Measurements from ENCODE around the gene CHKA. TPM values are rescaled to one million over a fixed set of nuclear protein-coding genes. Genes with fewer than 3 reads are reported as not detected.

CHKA gene
- total and polyA plus RNA-seq, 9 of the 15 experiments (the other 6 are each of a cell fraction or from before 2014, with no cell fraction given), result 3.6 to 37.0 (median 30.2) TPM

DNA sequence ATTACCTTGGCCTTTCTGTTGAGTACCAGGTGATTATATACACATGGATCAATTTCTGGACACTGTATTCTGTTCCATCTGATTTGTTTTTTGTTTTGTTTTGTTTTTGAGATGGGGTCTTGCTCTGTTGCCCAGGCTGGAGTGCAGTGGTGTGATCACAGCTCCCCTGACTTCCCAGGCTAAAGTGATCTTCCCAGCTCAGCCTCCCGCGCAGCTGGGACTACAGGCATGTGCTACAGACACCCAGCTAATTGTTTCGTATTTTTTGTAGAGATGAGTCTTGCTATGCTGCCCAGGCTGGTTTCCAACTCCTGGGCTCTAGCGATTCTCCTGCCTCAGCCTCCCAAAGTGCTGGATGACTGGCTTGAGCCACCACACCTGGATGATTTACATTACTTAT lies 63.4 kb downstream of the CHKA start:
- H4K20me1 ChIP-seq (replicated peaks; ENCODE audit: control insufficient read depth, insufficient read depth, low read length), result no peaks in the 10 kb centered on the region

DNA sequence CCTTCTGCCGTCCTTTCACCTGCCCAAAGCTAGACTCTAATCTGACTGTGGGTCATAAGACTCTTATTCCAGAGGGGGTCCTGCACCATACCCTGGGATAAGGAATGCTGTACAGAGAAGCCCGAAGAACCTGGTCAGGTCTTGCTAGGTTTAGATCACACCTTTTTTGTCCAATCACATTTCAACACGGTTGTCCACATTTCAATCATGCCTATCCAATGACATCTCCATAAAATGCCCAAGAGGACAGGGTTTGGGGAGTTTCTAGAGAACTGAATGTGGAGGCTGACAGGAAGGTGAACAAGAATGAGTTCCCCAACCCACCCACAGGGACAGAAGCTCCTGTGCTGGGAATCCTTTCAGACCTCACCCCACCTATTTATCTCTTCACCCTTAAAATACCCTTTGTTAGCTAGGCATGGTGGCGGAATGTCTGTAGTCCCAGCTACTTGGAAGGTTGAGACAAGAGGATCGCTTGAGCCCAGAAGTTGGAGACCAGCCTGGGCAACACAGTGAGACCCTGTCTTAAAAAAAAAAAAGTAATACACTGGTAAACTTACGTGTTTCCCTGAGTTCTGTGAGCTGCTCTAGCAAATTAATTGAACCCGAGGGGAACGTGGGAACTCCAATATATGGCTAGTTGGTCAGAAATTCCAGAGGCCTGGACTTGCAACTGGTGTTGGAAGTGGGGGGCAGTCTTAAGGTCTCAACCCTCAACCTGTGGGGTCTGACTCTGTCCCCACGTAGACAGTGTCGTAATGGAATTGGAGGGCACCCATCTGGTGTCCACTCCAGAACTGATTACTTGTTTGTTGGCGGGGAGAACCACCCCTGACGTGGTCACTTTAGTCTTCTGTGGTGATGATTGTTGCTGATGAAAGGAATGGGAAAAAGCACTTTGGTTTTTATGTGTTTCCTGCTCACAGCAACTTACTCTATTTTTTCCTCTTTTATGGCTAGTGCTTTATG lies 64.6 kb downstream of the CHKA start:
- Histone ChIP-seq H3K9ac (ENCODE audit: insufficient read depth in 1 of 2, low read depth in 2 of 2, low read length in 2 of 2) (no peak overlapping the region), H3K4me3 (no peak overlapping the region), H3K27me3 (ENCODE audit: control insufficient read depth in 2 of 2, insufficient read depth in 2 of 2, low read length in 2 of 2) (no peaks in the 10 kb centered on the region), H3K79me2 (ENCODE audit: control insufficient read depth, insufficient read depth, low read length) (no peaks in the 10 kb centered on the region), H4K20me1 (replicated peaks; ENCODE audit: control insufficient read depth, insufficient read depth, low read length) (no peaks in the 10 kb centered on the region; the same call in 1 of the 2 replicates), H2AFZ (ENCODE audit: low read depth, low read length) (no peak overlapping the region), H3K4me2 (ENCODE audit: insufficient read depth, low read length) (no peak overlapping the region), H3K27ac (ENCODE audit: extremely low read depth, low read depth, low read length) (no peak overlapping the region), H3K9me1 (ENCODE audit: control insufficient read depth, insufficient read depth, low read length) (no peaks in the 10 kb centered on the region), H3K4me1 (replicated peaks in 1 of 2; ENCODE audit: control insufficient read depth in 2 of 2, insufficient read depth in 2 of 2, low read length in 2 of 2) (peaks cover 0 to 8% of the 10 kb centered on the region in 2 experiments; a peak in 1 of 5 replicates), H3K9me3 (replicated peaks; ENCODE audit: control insufficient read depth, insufficient read depth, low read depth, low read length) (no peaks in the 10 kb centered on the region), H3K36me3 (ENCODE audit: control insufficient read depth, insufficient read depth, low read length) (peaks cover 48% of the 10 kb centered on the region; the same call in 2 of the 3 replicates)
- CTCF ChIA-PET (ENCODE audit: low intra/inter-chr PET ratio), result no interaction called here
- TF ChIP-seq ATF7 (IDR thresholded peaks at IDR 0.05), result no peak
- TF ChIP-seq TRIM24 (IDR thresholded peaks at IDR 0.05), result no peak
- no peak for TF ChIP-seq GATAD2B (IDR thresholded peaks at IDR 0.05; ENCODE audit: borderline replicate concordance)
- no peak for TF ChIP-seq TCF3 (CRISPR knock-in tag; IDR thresholded peaks at IDR 0.05)
- TF ChIP-seq, protein P1, sequence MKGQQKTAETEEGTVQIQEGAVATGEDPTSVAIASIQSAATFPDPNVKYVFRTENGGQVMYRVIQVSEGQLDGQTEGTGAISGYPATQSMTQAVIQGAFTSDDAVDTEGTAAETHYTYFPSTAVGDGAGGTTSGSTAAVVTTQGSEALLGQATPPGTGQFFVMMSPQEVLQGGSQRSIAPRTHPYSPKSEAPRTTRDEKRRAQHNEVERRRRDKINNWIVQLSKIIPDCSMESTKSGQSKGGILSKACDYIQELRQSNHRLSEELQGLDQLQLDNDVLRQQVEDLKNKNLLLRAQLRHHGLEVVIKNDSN (CRISPR knock-in tag; IDR thresholded peaks at IDR 0.05), result no peak
- POLR2A ChIA-PET, result interaction anchor here (0.6 to 1.0 kb wide), 5 partner anchors 8 to 22 kb away, joined by 3 to 4 read pairs (median 3); no protein-coding TSS in a partner anchor
- DNase-seq (ENCODE audit: extremely low read depth in 1 of 4, low spot score in 3 of 4) (no peak), FAIRE-seq (no peak), ATAC-seq (no peak)
- no TSS peak for BruUV-seq (replicated peaks)
- 85% methylated on average over 12 of the region's 12 CpGs for WGBS (ENCODE audit: insufficient coverage, low coverage, missing lambda C conversion rate)
- intact Hi-C loops (cut with micrococcal nuclease) (no loop called here), in situ Hi-C loops (cut with MboI) (no loop called here)

More for the DNA sequence above, 63.4 kb downstream of the CHKA start:
- ChIA-PET CTCF (ENCODE audit: low intra/inter-chr PET ratio) (no interaction called here), POLR2A (interaction anchor here (0.9 kb wide), 1 partner anchor 9 kb away, joined by 4 read pairs; no protein-coding TSS in a partner anchor)
- intact Hi-C loops (cut with micrococcal nuclease) (no loop called here), in situ Hi-C loops (cut with MboI) (no loop called here)
- no peak overlapping the region for H2AFZ ChIP-seq (ENCODE audit: low read depth, low read length)
- H3K27me3 ChIP-seq (ENCODE audit: control insufficient read depth in 2 of 2, insufficient read depth in 2 of 2, low read length in 2 of 2), result no peaks in the 10 kb centered on the region
- 90% methylated on average over 4 of the region's 4 CpGs for WGBS (ENCODE audit: insufficient coverage, low coverage, missing lambda C conversion rate)
- H3K9ac ChIP-seq (ENCODE audit: insufficient read depth in 1 of 2, low read depth in 2 of 2, low read length in 2 of 2), result no peak overlapping the region
- ATAC-seq, result no peak
- H3K4me1 ChIP-seq (replicated peaks in 1 of 2; ENCODE audit: control insufficient read depth in 2 of 2, insufficient read depth in 2 of 2, low read length in 2 of 2), result peaks cover 0 to 8% of the 10 kb centered on the region in 2 experiments; a peak in 1 of 5 replicates
- no peaks in the 10 kb centered on the region for H3K79me2 ChIP-seq (ENCODE audit: control insufficient read depth, insufficient read depth, low read length)
- H3K27ac ChIP-seq (ENCODE audit: extremely low read depth, low read depth, low read length), result no peak overlapping the region
- no peak for FAIRE-seq
- no peaks in the 10 kb centered on the region for H3K9me3 ChIP-seq (replicated peaks; ENCODE audit: control insufficient read depth, insufficient read depth, low read depth, low read length)
- peaks cover 48% of the 10 kb centered on the region; the same call in 2 of the 3 replicates for H3K36me3 ChIP-seq (ENCODE audit: control insufficient read depth, insufficient read depth, low read length)
- H3K4me3 ChIP-seq, result no peak overlapping the region
- no peak overlapping the region for H3K4me2 ChIP-seq (ENCODE audit: insufficient read depth, low read length)
- DNase-seq (ENCODE audit: extremely low read depth in 1 of 4, low spot score in 3 of 4), result no peak
- peak; percentile 46 for TF ChIP-seq POLR2B (IDR thresholded peaks at IDR 0.05; ENCODE audit: low read depth, partially characterized antibody)
- peak; percentile 85 for TF ChIP-seq ZNF121 (CRISPR knock-in tag; conservative IDR thresholded peaks at IDR 0.05)
- TF ChIP-seq ZNF146 (CRISPR knock-in tag; IDR thresholded peaks at IDR 0.05; ENCODE audit: unreplicated experiment), result no peak
- H3K9me1 ChIP-seq (ENCODE audit: control insufficient read depth, insufficient read depth, low read length), result no peaks in the 10 kb centered on the region
- BruUV-seq (replicated peaks), result no TSS peak
